ENCODE data around the gene PCCA. TPM values are rescaled to one million over a fixed set of nuclear protein-coding genes. Genes with fewer than 3 reads are reported as not detected.
A peak's percentile ranks its signal among the peaks of the same experiment; 100 is the strongest.
"Not testable (repeated sequence)": the region's sequence is repeated elsewhere in the genome, so short reads cannot be mapped to it uniquely, and the experiment has no call there.

The PCCA gene
- polyA plus RNA-seq, 3 donors: 49.4 to 64.3 (median 54.2) TPM

DNA sequence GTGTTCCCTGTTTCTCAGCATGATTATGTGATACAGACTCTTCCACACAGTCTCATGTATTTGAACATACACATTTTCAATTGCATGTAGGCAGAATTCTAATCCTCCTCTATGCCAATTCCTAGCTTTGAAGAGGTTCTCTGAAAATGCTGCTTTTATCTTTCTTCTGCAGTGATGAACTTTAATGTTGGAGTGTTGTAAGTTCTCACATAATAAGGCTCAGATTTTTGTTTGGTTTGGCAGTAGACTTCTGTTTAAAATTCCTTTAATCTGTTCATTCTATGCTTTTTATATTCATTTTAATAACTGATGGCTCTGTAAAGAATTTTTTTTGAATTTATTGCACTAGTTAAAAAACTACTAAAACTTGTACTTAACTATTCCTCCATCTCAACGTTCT is 273.9 kb downstream of the PCCA start:
- no peak for DNase-seq (ENCODE audit: extremely low read depth in 1 of 11, low read depth in 9 of 11, low spot score in 4 of 11)

- DNase-seq (ENCODE audit: extremely low read depth in 1 of 11, low read depth in 9 of 11, low spot score in 4 of 11): peak in 4 of 11 donors; percentile 6 to 24 (median 14)
These were observed 274.4 kb downstream of the PCCA start for GRCh38 chr13:100363285-100363711.

DNA sequence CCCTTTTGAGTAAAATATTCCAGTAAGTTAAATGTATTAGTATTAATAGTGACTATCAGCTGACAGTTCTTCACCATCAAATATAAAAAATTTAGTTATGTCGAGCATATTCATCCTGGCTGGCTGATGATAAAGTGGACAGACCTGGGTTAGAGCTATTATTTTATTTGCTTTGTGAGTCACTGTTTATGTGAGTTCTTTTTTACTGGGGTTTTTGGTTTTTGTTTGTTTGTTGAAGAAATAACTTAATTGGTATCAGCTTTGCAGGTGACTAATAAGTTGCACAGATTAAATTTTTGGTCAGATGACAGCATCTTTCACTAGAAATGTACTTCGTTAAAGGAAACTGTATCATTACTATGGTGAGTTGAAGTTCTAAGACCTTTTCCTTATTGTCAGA is 275.0 kb downstream of the PCCA start:
- no peak for DNase-seq (ENCODE audit: extremely low read depth in 1 of 11, low read depth in 9 of 11, low spot score in 4 of 11)

- no peak for DNase-seq (ENCODE audit: extremely low read depth in 1 of 11, low read depth in 9 of 11, low spot score in 4 of 11)
These were observed 275.7 kb downstream of the PCCA start for GRCh38 chr13:100364591-100364990.

GRCh38 chr13:100365680-100366079 is 276.8 kb downstream of the PCCA start:
- no peak for DNase-seq (ENCODE audit: extremely low read depth in 1 of 11, low read depth in 9 of 11, low spot score in 4 of 11)

DNA sequence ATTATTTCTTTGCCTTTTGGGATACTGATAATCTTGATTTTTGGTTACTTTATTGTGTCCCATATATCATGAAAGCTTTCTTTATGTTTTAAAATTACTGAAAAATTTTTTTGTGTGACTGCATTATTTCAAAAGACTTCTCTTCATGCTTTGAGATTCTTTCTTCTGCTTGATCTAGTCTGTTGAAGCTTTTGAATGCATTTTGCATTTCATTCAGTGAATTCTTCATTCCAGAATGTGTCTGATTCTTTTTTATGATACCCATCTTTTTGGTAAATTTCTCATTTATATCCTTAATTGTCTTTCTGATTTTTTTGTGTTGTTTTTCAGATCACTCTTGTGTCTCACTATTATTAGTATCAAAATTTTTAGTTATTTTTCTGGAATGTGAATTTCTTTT is 289.6 kb downstream of the PCCA start:
- DNase-seq (ENCODE audit: extremely low read depth in 1 of 11, low read depth in 9 of 11, low spot score in 4 of 11): no peak

DNA sequence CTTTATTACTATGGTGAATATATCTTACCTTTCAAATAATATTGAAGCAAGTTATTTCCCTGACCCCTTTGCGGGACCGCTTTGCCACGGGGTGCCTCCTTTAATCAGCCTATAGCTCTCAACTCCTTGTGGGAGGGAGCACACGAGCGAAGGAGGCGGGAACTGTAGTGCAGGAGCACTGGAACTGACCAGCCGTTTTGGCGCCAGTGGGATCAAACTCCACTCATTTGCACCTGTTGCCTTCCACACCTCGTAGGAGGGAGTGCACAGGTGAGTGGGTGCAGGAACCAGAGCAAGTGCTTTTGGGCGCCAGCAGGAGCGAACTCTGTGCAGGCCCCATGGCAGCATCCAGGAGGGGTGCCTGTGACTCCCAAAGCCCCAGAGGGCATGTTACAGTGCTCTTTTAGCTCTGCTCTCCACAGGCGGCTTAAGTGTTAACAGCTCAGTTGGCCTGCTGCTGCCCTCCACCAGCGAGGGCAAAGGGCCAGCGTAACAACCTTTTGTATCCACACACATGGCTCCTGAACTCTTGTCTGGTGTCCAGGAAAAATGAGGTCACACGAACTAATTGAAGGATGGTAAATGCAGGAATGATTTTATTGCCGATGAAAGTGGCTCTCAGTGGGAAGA is 292.8 kb downstream of the PCCA start:
- DNase-seq (ENCODE audit: extremely low read depth in 1 of 11, low read depth in 9 of 11, low spot score in 4 of 11): no peak

GRCh38 chr13:100382785-100383184 is 293.9 kb downstream of the PCCA start:
- no peak for DNase-seq (ENCODE audit: extremely low read depth in 1 of 11, low read depth in 9 of 11, low spot score in 4 of 11)

- no peak for DNase-seq (ENCODE audit: extremely low read depth in 1 of 11, low read depth in 9 of 11, low spot score in 4 of 11)
These were observed 298.5 kb downstream of the PCCA start for GRCh38 chr13:100387416-100387815.

DNA sequence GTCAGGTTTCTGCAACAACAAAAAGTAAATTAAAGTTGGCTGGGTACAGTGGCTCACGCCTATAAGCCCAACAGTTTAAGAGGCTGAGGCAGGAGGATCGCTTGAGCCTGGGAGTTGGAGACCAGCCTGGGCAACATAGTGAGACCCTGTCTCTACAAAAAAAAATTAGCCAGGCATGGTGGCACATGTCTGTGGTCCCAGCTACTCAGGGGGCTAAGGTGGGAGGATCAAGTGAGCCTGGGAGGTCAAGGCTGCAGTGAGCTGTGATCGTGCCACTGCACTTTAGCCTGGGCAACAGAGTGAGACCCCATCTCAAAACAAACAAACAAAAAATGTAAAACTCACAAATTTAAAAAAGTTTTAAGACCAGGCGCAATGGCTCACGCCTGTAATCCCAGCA is 299.3 kb downstream of the PCCA start:
- not testable (repeated sequence) for DNase-seq (ENCODE audit: extremely low read depth in 1 of 11, low read depth in 9 of 11, low spot score in 4 of 11)

GRCh38 chr13:100388923-100389322 is 300.0 kb downstream of the PCCA start:
- no peak for DNase-seq (ENCODE audit: extremely low read depth in 1 of 11, low read depth in 9 of 11, low spot score in 4 of 11)

DNA sequence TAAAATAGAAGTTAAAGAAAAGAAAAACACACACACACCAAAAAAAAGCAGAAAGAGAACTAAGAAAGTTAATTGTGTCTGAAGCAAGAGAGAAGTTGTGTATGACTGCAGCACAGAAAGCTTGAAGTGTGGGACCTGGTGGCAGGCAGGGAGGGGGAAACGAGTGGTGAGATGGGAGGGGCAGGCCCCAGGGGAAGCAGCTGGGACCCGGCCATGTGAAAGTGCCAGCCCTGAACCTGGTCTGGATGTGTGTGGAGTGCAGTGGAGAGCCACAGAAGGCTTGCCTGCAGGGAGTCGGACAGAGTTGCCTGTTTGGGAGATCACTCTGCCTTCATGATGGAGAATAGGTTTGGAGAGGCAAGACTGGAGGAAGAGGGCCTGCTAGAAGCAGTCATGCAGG is 300.7 kb downstream of the PCCA start:
- DNase-seq (ENCODE audit: extremely low read depth in 1 of 11, low read depth in 9 of 11, low spot score in 4 of 11): no peak

- DNase-seq (ENCODE audit: extremely low read depth in 1 of 11, low read depth in 9 of 11, low spot score in 4 of 11): peak in 1 of 11 donors; percentile 35
These were observed 304.1 kb downstream of the PCCA start for GRCh38 chr13:100392709-100393630.

- DNase-seq (ENCODE audit: extremely low read depth in 1 of 11, low read depth in 9 of 11, low spot score in 4 of 11): peak in 1 of 11 donors; percentile 16
These were observed 305.3 kb downstream of the PCCA start for GRCh38 chr13:100394005-100394695.

GRCh38 chr13:100395698-100396373 is 306.9 kb downstream of the PCCA start:
- no peak for DNase-seq (ENCODE audit: extremely low read depth in 1 of 11, low read depth in 9 of 11, low spot score in 4 of 11)

DNA sequence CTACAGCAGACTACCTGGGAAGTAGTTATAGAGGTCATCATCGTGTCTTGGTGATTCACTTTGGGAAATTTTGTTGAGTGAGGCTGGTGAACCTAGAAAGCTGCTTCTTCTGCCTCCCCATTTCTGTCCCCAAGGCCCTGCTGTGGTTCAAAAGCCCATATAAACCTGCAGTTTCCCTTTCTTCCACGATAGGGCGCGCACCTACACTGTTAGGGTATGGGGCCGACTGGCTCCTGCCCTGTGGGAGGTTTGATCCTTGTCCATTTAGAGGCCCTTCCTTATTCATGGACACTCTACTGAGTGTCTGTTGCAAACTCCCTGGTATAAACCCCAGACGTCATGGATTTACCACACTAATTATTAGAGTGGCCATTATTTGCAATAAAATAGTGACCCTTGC is 307.9 kb downstream of the PCCA start:
- DNase-seq (ENCODE audit: extremely low read depth in 1 of 11, low read depth in 9 of 11, low spot score in 4 of 11): no peak

DNA sequence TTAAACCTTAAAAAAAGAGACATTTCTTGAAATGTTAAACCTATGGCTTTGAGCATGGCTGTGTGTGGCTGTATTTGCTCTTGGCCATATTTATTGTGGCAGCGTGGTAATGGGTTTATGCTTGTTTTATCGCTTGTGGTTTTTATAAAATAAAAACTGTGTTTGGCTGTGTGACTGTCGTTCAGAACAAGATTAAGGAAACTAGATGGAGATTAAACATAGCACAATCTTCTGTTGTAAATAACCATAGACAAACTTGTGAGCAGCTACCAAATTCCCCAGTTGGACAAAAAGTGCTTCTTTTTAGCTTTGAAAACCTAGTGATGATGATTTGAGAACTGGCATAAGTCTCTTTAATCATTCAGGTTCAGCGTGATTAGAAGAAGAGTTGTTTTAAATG is 308.7 kb downstream of the PCCA start:
- DNase-seq (ENCODE audit: extremely low read depth in 1 of 11, low read depth in 9 of 11, low spot score in 4 of 11): no peak

- DNase-seq (ENCODE audit: extremely low read depth in 1 of 11, low read depth in 9 of 11, low spot score in 4 of 11): no peak
These were observed 309.5 kb downstream of the PCCA start for GRCh38 chr13:100398360-100398759.

DNA sequence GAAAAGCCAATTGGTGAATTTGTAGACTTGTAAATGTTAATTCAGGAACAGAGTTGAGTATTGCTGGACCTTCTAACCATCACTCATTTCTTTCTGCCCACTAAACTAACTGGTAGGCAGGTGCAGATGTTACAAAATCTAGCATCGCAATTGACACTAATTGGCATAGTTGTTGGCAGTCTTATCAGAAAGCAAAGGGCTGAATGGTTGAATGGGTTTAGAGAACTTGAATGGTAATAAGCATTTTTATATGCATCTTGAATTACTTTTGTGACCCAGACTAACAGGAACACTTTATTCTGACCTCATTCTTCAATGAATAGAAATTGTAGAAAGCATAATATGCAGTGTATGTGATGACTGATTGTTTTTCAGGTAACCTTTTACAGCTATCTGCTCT is 310.6 kb downstream of the PCCA start:
- no peak for DNase-seq (ENCODE audit: extremely low read depth in 1 of 11, low read depth in 9 of 11, low spot score in 4 of 11)
